ENCODE results near the gene UNC45A.

Gene UNC45A

DNA sequence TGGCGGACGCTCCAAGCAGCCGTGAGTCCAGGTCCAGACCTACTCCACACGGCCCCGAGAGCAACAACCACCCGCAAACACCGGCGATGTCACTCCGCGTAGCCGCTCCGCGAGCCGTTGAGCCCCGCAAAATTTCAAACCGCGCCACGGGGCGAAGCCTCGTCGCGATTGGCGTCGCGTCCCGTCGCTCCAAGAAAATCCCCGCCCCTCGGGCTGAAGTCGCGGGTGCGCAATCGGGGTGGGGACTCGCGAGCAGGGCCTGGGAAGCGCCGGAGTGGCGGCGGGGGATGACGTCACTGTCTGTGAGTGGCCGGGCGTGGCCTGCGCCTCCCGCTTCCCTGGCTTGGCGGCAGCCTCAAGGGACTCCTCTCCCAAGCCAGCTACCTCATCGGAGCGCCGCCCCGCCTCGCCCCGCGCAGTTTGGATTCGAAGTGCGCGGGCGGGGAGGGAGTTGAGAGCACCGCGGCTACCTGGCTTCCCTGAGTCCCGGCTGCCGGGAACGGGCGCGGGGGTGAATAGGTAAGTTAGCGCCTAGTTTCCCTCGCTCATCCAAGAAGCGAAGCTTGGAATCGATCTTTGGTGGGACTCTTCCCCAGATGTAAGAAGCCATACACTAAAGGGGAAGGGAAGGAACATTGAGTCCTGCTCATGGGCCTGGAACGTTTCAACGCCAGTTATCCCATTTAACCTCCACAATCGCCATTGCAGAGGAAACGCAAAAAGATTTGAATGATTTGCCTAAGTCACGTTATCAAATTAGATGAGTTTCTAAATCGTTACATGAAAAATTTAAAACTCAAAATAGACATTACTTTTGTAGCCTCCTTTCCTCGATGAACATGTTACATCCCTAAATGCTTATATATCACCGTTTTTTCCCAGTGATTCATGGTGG, 59.6 kb downstream of the UNC45A start, which contains the start of gene PRC1:
Gene PRC1, minus strand, starts transcription at position 119 of the 895 bp plus-strand sequence. Its CDS starts 118 bp downstream, at position 1.
- peak within 1 kb of the TSS; percentile 95 for H3K4me3 ChIP-seq (ENCODE audit: low read depth, low read length)

DNA sequence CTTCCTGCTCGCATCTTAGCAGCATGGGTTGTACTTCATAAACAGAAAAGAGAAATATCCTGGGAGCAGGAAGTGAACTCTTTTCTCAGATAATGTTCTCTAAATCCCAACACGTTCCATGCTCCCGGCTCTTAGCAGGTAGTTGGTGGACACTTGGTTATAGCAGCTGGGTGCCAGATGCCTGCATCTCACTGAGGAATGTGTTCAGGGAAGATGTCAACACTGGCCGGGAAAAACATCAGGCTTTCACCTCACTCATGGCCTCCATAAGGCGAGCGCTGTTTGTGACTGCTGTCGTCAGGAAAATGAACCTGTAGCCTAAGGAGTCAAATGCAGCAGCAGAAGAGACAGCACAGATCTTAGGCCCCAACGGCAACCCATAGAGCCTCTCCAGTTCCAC, 63.7 kb downstream of the UNC45A start:
- no peak overlapping the region for H3K4me3 ChIP-seq (ENCODE audit: low read depth, low read length)

DNA sequence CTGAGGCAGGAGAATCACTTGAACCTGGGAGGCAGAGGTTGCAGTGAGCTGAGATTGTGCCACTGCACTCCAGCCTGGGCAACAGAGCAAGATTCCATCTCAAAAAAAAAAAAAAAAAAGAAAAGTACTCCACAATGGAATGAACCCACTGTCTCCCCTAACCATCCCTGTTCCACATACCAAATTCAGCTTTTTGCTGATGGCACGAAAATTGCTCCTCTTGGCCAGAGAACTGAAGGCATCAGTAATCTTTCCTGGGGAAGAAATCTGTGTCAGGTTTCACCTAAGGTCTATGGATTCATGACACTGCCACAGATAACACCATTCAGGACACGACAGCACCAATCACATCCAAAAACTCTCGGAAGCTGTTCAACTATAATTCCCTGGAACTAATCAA, 66.1 kb downstream of the UNC45A start:
- H3K4me3 ChIP-seq (ENCODE audit: low read depth, low read length), result no peak overlapping the region
